Activated CD4-positive, alpha-beta T cell treated with anti-CD3 and anti-CD28 coated beads, Interleukin-2, amount 50 U/mL, for 1 hour (primary cell): ENCODE measurements around the gene CD4.
"Not testable (repeated sequence)": the region's sequence is repeated elsewhere in the genome, so short reads cannot be mapped to it uniquely, and the experiment has no call there.

Source experiments
- DNase-seq: peaks from one replicate; pipeline ENCODE4 v3.0.0-alpha.2; 2020

Gene CD4

GRCh38 chr12:6849976-6850560 is 60.7 kb downstream of the CD4 start:
- DNase-seq: no peak

- no peak for DNase-seq
These were observed 61.4 kb downstream of the CD4 start for GRCh38 chr12:6850796-6851152.

- peak; percentile 88 for DNase-seq
These were observed 62.0 kb downstream of the CD4 start, which contains the start of gene CDCA3 for GRCh38 chr12:6851153-6851920. Gene CDCA3 (minus strand): TSS chr12:6851286. CDS start chr12:6850952, 334 bp downstream.

GRCh38 chr12:6851921-6852650 is 62.8 kb downstream of the CD4 start, which contains the start of gene USP5:
Gene USP5 (plus strand): TSS chr12:6852150. CDS start chr12:6852180, 30 bp downstream.
- peak; percentile 97 for DNase-seq

- DNase-seq: peak; percentile 54
These were observed 63.5 kb downstream of the CD4 start for GRCh38 chr12:6852651-6853354.

GRCh38 chr12:6853626-6854025 is 64.3 kb downstream of the CD4 start:
- DNase-seq: no peak

- DNase-seq: no peak
These were observed 64.7 kb downstream of the CD4 start for GRCh38 chr12:6854036-6854435.

GRCh38 chr12:6855322-6855721 is 66.0 kb downstream of the CD4 start:
- no peak for DNase-seq

- no peak for DNase-seq
These were observed 69.5 kb downstream of the CD4 start for GRCh38 chr12:6858799-6859198.

- no peak for DNase-seq
These were observed 70.8 kb downstream of the CD4 start for GRCh38 chr12:6860116-6860515.

GRCh38 chr12:6860942-6861341 is 71.6 kb downstream of the CD4 start:
- DNase-seq: no peak

GRCh38 chr12:6861391-6861790 is 72.1 kb downstream of the CD4 start:
- no peak for DNase-seq

- DNase-seq: no peak
These were observed 73.7 kb downstream of the CD4 start for GRCh38 chr12:6863033-6863432.

GRCh38 chr12:6863586-6864321 is 74.4 kb downstream of the CD4 start:
- DNase-seq: no peak

GRCh38 chr12:6865307-6865706 is 76.0 kb downstream of the CD4 start:
- not testable (repeated sequence) for DNase-seq

- no peak for DNase-seq
These were observed 77.0 kb downstream of the CD4 start for GRCh38 chr12:6866163-6866919.

GRCh38 chr12:6866920-6867412 is 77.6 kb downstream of the CD4 start:
- DNase-seq: no peak

GRCh38 chr12:6867413-6868210 is 78.3 kb downstream of the CD4 start, which contains the start of gene TPI1:
Gene TPI1 (plus strand): TSS chr12:6867531. CDS start chr12:6867567, 36 bp downstream.
- peak; percentile 73 for DNase-seq

- DNase-seq: no peak
These were observed 79.1 kb downstream of the CD4 start for GRCh38 chr12:6868211-6869048.
